Measurements from ENCODE around the gene DLG2.

DNA sequence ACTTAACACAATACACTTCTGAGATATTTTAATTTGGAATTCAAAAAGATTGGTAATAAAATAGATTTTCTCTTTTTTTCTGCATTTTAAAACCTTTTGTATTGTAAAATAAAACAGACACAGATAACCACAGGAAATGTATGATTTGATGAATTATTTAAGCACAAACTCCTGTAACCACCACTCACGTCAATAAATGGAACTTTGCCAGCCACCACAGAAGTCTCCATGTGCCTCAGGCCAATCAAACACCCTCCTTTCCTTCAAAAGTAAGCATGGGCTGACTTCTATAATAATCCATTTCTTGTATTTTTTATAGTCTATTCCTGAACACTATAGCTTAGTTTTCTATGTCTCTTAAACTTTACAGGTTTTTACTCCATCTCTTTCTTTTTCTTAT lies 721.7 kb downstream of the DLG2 start:
- TF ChIP-seq, protein P1, sequence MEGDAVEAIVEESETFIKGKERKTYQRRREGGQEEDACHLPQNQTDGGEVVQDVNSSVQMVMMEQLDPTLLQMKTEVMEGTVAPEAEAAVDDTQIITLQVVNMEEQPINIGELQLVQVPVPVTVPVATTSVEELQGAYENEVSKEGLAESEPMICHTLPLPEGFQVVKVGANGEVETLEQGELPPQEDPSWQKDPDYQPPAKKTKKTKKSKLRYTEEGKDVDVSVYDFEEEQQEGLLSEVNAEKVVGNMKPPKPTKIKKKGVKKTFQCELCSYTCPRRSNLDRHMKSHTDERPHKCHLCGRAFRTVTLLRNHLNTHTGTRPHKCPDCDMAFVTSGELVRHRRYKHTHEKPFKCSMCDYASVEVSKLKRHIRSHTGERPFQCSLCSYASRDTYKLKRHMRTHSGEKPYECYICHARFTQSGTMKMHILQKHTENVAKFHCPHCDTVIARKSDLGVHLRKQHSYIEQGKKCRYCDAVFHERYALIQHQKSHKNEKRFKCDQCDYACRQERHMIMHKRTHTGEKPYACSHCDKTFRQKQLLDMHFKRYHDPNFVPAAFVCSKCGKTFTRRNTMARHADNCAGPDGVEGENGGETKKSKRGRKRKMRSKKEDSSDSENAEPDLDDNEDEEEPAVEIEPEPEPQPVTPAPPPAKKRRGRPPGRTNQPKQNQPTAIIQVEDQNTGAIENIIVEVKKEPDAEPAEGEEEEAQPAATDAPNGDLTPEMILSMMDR (conservative IDR thresholded peaks at IDR 0.05; ENCODE audit: low read depth, low read length) = no peak
- no peak for TF ChIP-seq BHLHE40 (IDR thresholded peaks at IDR 0.05; ENCODE audit: low read depth, low read length)
- TF ChIP-seq RAD21 (IDR thresholded peaks at IDR 0.05; ENCODE audit: low read length) = no peak
- no peak for TF ChIP-seq MXI1 (IDR thresholded peaks at IDR 0.05; ENCODE audit: borderline replicate concordance, low read depth, low read length)
- no peak for TF ChIP-seq RFX5 (IDR thresholded peaks at IDR 0.05; ENCODE audit: low read depth, low read length)

Measured in IMR-90 (cell line).